ENCODE measurements around the gene BRSK2. TPM values are rescaled to one million over a fixed set of nuclear protein-coding genes. Genes with fewer than 3 reads are reported as not detected.
"Not testable (repeated sequence)": the region's sequence is repeated elsewhere in the genome, so short reads cannot be mapped to it uniquely, and the experiment has no call there.

The BRSK2 gene
- total RNA-seq, 6 experiments from 2014 or later = 0.14 to 0.99 (median 0.47) TPM; not detected in 1

GRCh38 chr11:1353383-1354124 is 36.2 kb upstream of the BRSK2 start:
- TF ChIP-seq CTCF (IDR thresholded peaks at IDR 0.05) = no peak
- DNase-seq = no peak
- H3K36me3 Mint-ChIP-seq (ENCODE audit: low read depth) = no peaks in the 10 kb centered on the region

GRCh38 chr11:1354125-1354938 is 35.4 kb upstream of the BRSK2 start:
- Mint-ChIP-seq H3K9me3 (no peaks in the 10 kb centered on the region), H3K27ac (no peak overlapping the region), H3K36me3 (ENCODE audit: low read depth) (no peaks in the 10 kb centered on the region), H3K4me3 (no peak overlapping the region), H3K4me1 (ENCODE audit: low read depth) (no peaks in the 10 kb centered on the region; the same call in 1 of the 2 replicates), H3K27me3 (ENCODE audit: insufficient read depth) (peaks cover 33% of the 10 kb centered on the region)
- no peak for TF ChIP-seq CTCF (IDR thresholded peaks at IDR 0.05)
- no peak for DNase-seq

More at GRCh38 chr11:1353383-1354124, 36.2 kb upstream of the BRSK2 start:
- no peaks in the 10 kb centered on the region; the same call in 1 of the 2 replicates for H3K4me1 Mint-ChIP-seq (ENCODE audit: low read depth)
- no peak overlapping the region for H3K4me3 Mint-ChIP-seq
- H3K27ac Mint-ChIP-seq = no peak overlapping the region
- peaks cover 41% of the 10 kb centered on the region for H3K27me3 Mint-ChIP-seq (ENCODE audit: insufficient read depth)
- no peaks in the 10 kb centered on the region for H3K9me3 Mint-ChIP-seq

GRCh38 chr11:1356007-1356435 is 33.7 kb upstream of the BRSK2 start:
- Mint-ChIP-seq H3K27ac (no peak overlapping the region), H3K9me3 (no peaks in the 10 kb centered on the region), H3K36me3 (ENCODE audit: low read depth) (no peaks in the 10 kb centered on the region), H3K4me1 (ENCODE audit: low read depth) (no peaks in the 10 kb centered on the region; the same call in 1 of the 2 replicates), H3K27me3 (ENCODE audit: insufficient read depth) (peaks cover 24% of the 10 kb centered on the region), H3K4me3 (no peak overlapping the region)
- no peak for DNase-seq
- TF ChIP-seq CTCF (IDR thresholded peaks at IDR 0.05) = no peak

DNA sequence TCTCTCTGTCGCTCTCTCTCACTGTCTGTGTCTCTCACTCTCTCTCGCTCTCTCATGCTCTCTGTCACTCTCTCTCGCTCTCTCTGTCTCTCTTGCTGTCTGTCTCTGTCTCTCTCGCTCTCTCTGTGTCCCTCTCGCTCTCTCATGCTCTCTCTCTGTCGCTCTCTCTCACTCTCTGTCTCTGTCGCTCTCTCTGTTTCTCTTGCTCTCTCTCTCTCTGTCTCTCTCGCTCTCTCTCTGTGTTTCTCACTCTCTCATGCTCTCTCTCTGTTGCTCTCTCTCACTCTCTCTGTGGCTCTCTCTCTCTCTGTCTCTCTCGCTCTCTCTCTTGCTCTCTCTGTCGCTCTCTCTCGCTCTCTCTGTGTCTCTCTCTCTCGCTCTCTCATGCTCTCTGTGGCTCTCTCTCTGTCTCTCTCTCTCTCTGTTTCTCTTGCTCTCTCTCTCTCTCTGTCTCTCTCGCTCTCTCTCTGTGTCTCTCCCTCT is 33.2 kb upstream of the BRSK2 start:
- H3K27me3 Mint-ChIP-seq (ENCODE audit: insufficient read depth) = peaks cover 23% of the 10 kb centered on the region
- no peaks in the 10 kb centered on the region for H3K36me3 Mint-ChIP-seq (ENCODE audit: low read depth)
- no peak for TF ChIP-seq CTCF (IDR thresholded peaks at IDR 0.05)
- H3K27ac Mint-ChIP-seq = no peak overlapping the region
- no peak overlapping the region for H3K4me3 Mint-ChIP-seq
- H3K9me3 Mint-ChIP-seq = no peaks in the 10 kb centered on the region
- no peak for DNase-seq
- H3K4me1 Mint-ChIP-seq (ENCODE audit: low read depth) = no peaks in the 10 kb centered on the region; the same call in 1 of the 2 replicates

DNA sequence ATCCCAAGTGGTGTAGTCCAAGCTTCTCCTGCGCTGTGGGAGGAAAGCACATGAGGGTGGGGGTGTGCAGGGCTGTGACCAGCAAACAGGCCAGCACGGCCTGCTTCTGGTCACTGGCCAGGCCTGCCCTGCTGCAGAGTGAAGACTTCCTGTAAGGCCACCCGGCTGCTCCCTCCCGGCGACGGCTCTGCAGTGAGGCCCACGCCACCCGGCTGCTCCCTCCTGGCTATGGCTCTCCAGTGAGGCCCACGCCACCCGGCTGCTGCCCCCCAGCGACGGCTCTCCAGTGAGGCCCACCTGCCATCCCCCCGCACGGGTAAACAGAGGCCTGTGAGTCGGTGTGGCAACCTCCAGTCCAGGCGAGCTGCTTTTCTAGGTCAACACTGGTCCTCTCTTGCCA is 31.4 kb upstream of the BRSK2 start:
- H3K27me3 Mint-ChIP-seq (ENCODE audit: insufficient read depth) = peaks cover 25% of the 10 kb centered on the region
- no peak for TF ChIP-seq CTCF (IDR thresholded peaks at IDR 0.05)
- H3K36me3 Mint-ChIP-seq (ENCODE audit: low read depth) = no peaks in the 10 kb centered on the region
- peaks cover 4% of the 10 kb centered on the region; the same call in 1 of the 2 replicates for H3K9me3 Mint-ChIP-seq
- no peak overlapping the region for H3K4me3 Mint-ChIP-seq
- H3K27ac Mint-ChIP-seq = no peak overlapping the region
- no peaks in the 10 kb centered on the region; the same call in 1 of the 2 replicates for H3K4me1 Mint-ChIP-seq (ENCODE audit: low read depth)
- no peak for DNase-seq

DNA sequence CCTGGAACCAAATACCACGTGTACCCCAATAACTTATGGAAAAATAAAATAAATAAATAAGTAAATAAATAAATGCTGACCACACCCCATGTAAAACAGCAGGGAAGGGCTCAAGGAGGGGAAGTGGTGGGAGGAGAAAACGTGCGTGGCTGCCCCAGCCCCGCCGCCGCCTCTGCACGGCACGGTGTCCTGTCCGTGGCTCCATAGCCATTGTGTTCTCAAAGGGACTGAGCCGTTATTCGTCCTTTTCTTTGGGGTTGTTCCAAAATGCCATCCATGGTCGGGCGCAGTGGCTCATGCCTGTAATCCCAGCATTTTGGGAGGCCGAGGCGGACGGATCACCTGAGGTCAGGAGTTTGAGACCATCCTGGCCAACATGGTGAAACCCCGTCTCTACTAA is 30.8 kb upstream of the BRSK2 start:
- H3K36me3 Mint-ChIP-seq (ENCODE audit: low read depth); H3K27ac Mint-ChIP-seq; DNase-seq; H3K9me3 Mint-ChIP-seq; H3K4me1 Mint-ChIP-seq (ENCODE audit: low read depth); H3K4me3 Mint-ChIP-seq: not testable (repeated sequence)
- peaks cover 26% of the 10 kb centered on the region for H3K27me3 Mint-ChIP-seq (ENCODE audit: insufficient read depth)
